GM06990 (cell line): Measurements from ENCODE around the gene RERE.

ENCODE experiments used
- DNase-seq: peaks from one replicate; pipeline ENCODE4 v3.0.0-alpha.2; 2011; ENCODE audit not compliant: insufficient read length; ENCODE audit errors: extremely low read depth
- H3K27me3 ChIP-seq: replicated peaks from 2 replicates; pipeline ENCODE4 v1.6.0; 2011; ENCODE audit warnings: low read length; ENCODE audit not compliant: control insufficient read depth, insufficient read depth
- H3K36me3 ChIP-seq: 2 replicates; pipeline ENCODE4 v1.5.1; 2011; ENCODE audit warnings: low read length; ENCODE audit not compliant: control insufficient read depth, insufficient read depth
- H3K4me3 ChIP-seq: replicated peaks from 2 replicates; pipeline ENCODE4 v1.5.1; 2011; ENCODE audit warnings: low read depth, mild to moderate bottlenecking, control low read depth, low read length
- CTCF ChIP-seq: IDR thresholded peaks from 2 replicates; pipeline ENCODE4 v1.5.1; 2011; ENCODE audit warnings: low read length, control low read depth, mild to moderate bottlenecking, inconsistent platforms; ENCODE audit not compliant: insufficient read depth, poor library complexity, severe bottlenecking

The RERE gene

GRCh38 chr1:8723010-8723409 lies 94.4 kb downstream of the RERE start:
- Histone ChIP-seq H3K27me3 (no peaks in the 10 kb centered on the region), H3K4me3 (no peak overlapping the region), H3K36me3 (no peaks in the 10 kb centered on the region)
- TF ChIP-seq CTCF = no peak
- DNase-seq = no peak

- no peak for DNase-seq
- Histone ChIP-seq H3K4me3 (no peak overlapping the region), H3K27me3 (no peaks in the 10 kb centered on the region), H3K36me3 (no peaks in the 10 kb centered on the region)
- no peak for TF ChIP-seq CTCF
These were observed 95.1 kb downstream of the RERE start for GRCh38 chr1:8722366-8722765.

- TF ChIP-seq CTCF = no peak
- Histone ChIP-seq H3K36me3 (no peaks in the 10 kb centered on the region), H3K27me3 (no peaks in the 10 kb centered on the region), H3K4me3 (no peak overlapping the region)
- no peak for DNase-seq
These were observed 95.6 kb downstream of the RERE start for GRCh38 chr1:8721679-8722324.

GRCh38 chr1:8720347-8720746 lies 97.1 kb downstream of the RERE start:
- Histone ChIP-seq H3K36me3 (no peaks in the 10 kb centered on the region), H3K4me3 (no peak overlapping the region), H3K27me3 (no peaks in the 10 kb centered on the region)
- no peak for DNase-seq
- TF ChIP-seq CTCF = no peak

- H3K4me3 ChIP-seq = no peak overlapping the region
- no peak for DNase-seq
- H3K36me3 ChIP-seq = no peaks in the 10 kb centered on the region
- TF ChIP-seq CTCF = peak; percentile 31
- H3K27me3 ChIP-seq = no peaks in the 10 kb centered on the region
These were observed 98.5 kb downstream of the RERE start for GRCh38 chr1:8718850-8719361.

- no peak for TF ChIP-seq CTCF
- DNase-seq = no peak
- H3K27me3 ChIP-seq = no peaks in the 10 kb centered on the region
- no peaks in the 10 kb centered on the region for H3K36me3 ChIP-seq
- H3K4me3 ChIP-seq = no peak overlapping the region
These were observed 100.3 kb downstream of the RERE start for GRCh38 chr1:8717148-8717547.
